ENCODE measurements around the gene TBATA.

DNA sequence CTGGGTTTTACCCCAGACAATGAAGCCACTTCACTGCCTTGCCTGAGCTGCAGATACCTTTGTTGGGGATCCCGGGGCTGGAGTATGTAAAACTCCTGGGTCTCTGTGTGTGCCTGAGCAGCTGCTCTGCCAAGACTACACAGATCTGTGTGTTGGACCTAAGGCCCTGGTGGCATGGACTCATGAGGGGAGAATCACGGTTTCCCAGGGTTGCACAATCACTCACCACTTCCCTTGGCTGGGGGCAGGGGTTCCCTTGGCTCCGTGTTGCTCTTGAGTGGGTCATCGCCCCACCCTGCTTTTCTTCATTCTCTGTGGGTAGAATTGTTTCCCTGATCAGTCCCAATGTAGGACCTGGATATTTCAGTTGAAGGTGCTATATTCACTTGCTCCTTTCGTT is 13.9 kb upstream of the TBATA start:
- TF ChIP-seq, protein P1, sequence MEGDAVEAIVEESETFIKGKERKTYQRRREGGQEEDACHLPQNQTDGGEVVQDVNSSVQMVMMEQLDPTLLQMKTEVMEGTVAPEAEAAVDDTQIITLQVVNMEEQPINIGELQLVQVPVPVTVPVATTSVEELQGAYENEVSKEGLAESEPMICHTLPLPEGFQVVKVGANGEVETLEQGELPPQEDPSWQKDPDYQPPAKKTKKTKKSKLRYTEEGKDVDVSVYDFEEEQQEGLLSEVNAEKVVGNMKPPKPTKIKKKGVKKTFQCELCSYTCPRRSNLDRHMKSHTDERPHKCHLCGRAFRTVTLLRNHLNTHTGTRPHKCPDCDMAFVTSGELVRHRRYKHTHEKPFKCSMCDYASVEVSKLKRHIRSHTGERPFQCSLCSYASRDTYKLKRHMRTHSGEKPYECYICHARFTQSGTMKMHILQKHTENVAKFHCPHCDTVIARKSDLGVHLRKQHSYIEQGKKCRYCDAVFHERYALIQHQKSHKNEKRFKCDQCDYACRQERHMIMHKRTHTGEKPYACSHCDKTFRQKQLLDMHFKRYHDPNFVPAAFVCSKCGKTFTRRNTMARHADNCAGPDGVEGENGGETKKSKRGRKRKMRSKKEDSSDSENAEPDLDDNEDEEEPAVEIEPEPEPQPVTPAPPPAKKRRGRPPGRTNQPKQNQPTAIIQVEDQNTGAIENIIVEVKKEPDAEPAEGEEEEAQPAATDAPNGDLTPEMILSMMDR (IDR thresholded peaks at IDR 0.05): no peak
- no peak for TF ChIP-seq POLR2A (IDR thresholded peaks at IDR 0.05)

All from right lobe of liver (tissue), 4 donors.